ENCODE measurements around the gene DAAM1.
A peak's percentile ranks its signal among the peaks of the same experiment; 100 is the strongest.

Gene DAAM1

DNA sequence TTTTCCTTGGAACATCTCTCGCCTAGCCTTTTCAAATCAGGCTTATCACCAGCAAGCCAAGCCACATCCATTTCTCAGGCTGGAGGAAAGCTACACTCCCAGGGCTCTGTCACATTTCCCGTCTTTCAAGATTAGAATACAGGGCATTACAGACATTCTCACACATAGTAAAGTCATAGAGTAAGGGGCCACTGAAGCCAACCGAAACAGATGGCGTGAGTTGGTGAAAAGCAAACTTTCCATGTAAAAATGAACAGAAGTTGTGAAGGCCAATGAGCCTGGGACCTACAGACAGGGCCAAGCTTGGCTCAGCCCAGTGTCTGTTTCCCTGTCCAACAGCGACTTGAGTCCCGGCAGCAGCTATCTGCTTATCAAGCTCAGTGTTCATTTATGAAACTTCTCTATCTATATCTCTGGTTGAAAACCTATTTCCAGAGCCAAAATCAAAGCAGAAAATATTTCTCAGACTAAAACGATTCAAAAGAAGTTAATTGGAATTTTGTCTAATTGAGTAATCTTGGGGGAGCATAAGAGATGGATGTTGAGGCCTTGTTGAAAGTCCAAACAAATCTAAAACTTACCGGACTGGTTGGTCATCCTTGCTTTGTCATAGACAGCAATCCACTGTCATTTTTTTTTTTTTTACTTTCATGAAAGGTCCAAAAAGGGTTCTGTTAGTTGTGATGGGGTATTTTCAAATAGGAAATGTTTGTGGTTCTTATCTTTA is 105.6 kb downstream of the DAAM1 start:
- no peak for ATAC-seq

- ATAC-seq = no peak
Observed at GRCh38 chr14:59294662-59294992, 106.2 kb downstream of the DAAM1 start.

- no peak for ATAC-seq
Observed at GRCh38 chr14:59295951-59296350, 107.5 kb downstream of the DAAM1 start.

- no peak for ATAC-seq
Observed at GRCh38 chr14:59296508-59296907, 108.0 kb downstream of the DAAM1 start.

GRCh38 chr14:59297071-59297776 is 108.8 kb downstream of the DAAM1 start:
- no peak for ATAC-seq

GRCh38 chr14:59299731-59300130 is 111.3 kb downstream of the DAAM1 start:
- no peak for ATAC-seq

DNA sequence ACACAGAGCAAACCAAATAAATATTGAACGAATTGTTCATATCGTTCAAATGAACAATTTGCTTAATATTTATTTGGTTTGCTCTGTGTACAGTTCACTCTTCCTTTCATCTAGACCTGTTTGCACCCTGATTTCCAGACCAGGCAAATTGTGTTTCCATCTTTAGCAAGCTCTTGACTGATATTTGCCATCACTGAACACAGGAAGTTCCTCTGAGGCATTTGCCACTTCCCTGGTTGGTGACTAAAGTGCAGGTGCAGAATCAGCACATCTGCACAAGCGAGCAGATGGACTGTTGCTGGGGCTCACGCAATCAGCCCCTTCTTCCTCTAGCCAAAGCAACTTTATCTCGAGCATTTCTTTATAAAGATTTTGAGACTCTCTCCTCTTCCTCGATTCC is 112.9 kb downstream of the DAAM1 start:
- ATAC-seq = peak; percentile 69 to 75

DNA sequence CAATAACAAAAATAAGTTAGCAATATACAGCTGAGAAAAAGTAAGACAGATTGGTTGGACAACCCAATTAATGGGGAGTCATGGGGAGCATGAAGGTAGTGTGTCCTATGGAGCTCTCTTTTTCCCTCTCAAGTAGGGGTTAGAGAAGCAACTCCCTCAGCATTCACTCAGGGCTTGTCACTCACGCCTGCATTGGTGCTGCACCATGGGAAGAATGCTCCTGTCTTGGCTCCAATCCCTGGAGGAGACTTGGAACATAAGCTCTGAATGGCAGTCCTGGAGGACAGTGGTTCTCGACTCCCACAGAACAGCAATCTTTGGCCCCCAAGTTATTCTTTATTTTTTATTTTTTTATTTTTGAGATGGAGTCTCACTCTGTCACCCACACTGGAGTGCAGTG is 113.8 kb downstream of the DAAM1 start:
- ATAC-seq = no peak

DNA sequence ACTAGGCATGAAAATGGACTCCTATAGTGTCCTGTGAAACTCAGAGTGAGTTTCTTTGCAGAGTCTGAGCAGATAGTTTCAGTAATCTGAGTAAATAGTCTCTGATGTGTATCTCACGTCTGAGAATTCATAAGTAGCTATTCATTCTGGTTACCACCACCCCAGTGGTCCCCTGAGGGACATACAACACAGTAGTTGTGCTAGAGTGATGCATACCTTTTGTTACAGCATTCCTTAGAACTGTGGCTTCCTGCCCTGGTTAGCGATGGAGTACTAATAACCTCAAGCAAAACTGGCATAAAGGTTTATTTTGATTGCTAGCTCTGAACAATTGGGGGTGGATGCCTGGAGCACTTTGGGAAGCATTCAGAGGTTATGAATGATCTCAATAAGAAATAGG is 114.7 kb downstream of the DAAM1 start:
- ATAC-seq = no peak

DNA sequence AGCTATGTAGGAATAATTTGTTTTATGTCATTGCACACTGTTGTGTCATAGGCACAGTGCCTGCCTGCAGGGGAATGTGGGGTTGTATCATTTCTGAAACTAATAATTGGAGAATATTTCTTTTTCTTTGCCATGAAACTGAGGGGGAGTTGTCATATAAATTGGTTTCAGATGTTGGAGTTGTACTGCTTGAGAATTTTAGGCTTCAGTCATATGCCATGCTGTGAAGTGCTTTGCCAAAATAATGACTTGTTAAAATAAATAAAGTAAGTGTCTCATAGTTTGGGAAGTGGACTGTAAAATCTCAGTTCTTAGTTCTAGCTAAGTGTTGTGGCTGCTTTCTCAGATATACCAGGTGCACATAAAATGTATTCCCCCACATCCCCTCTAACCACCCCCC is 116.8 kb downstream of the DAAM1 start:
- no peak for ATAC-seq

- ATAC-seq = no peak
Observed at GRCh38 chr14:59305836-59306555, 117.5 kb downstream of the DAAM1 start.

GRCh38 chr14:59306775-59307174 is 118.3 kb downstream of the DAAM1 start:
- ATAC-seq = peak in 1 of 2 donors; percentile 49

DNA sequence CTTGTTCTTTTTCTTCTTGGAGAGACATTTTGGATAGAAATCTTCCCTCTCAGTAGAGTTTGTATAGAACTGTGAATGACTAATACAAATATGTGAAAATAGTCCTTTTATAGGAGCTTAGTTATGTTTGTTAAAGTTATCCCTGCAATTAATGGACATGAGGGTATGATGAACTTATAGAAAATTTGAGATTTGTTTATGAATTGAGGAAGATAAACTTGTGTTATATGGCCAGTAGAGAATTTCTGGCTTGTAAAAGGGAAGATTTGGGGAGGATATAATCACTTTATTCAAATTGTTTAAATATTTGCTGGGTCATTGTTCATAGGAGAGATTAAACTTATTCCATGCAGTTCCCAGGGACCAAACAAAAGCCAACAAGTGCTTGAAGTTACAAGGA is 119.6 kb downstream of the DAAM1 start:
- no peak for ATAC-seq

GRCh38 chr14:59308673-59309072 is 120.2 kb downstream of the DAAM1 start:
- ATAC-seq = no peak

DNA sequence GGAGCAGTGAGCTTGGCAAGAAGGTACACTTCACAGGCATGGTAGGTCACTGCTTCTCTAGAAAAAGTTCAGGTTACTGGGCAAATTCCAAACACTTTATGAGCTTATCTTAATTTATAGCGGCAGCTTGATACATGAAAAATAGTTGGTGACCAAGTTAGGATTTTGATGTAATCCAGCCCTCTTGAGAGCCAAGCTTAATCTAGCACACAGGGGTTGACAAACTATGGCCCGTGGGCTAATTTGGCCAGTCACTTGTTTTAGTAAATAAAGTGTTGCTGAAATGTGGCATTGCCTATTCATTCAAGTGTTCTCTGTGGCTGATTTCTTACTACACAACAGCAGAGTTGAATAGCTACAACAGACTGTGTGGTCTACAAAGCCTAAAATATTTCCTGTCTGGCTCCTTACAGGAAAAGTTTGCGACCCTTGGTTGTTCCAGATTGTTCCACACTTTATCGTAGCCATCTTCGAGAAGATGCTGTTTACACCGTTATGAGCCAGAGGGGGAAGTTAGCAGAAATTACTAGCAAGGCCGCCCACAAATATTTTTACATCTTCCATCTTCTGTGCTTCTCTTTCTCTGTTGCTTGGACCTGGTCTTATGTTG is 120.9 kb downstream of the DAAM1 start:
- ATAC-seq = no peak

- no peak for ATAC-seq
Observed at GRCh38 chr14:59310633-59311032, 122.2 kb downstream of the DAAM1 start.

- ATAC-seq = no peak
Observed at GRCh38 chr14:59311723-59312122, 123.3 kb downstream of the DAAM1 start.

- no peak for ATAC-seq
Observed at GRCh38 chr14:59313144-59313651, 124.7 kb downstream of the DAAM1 start.

DNA sequence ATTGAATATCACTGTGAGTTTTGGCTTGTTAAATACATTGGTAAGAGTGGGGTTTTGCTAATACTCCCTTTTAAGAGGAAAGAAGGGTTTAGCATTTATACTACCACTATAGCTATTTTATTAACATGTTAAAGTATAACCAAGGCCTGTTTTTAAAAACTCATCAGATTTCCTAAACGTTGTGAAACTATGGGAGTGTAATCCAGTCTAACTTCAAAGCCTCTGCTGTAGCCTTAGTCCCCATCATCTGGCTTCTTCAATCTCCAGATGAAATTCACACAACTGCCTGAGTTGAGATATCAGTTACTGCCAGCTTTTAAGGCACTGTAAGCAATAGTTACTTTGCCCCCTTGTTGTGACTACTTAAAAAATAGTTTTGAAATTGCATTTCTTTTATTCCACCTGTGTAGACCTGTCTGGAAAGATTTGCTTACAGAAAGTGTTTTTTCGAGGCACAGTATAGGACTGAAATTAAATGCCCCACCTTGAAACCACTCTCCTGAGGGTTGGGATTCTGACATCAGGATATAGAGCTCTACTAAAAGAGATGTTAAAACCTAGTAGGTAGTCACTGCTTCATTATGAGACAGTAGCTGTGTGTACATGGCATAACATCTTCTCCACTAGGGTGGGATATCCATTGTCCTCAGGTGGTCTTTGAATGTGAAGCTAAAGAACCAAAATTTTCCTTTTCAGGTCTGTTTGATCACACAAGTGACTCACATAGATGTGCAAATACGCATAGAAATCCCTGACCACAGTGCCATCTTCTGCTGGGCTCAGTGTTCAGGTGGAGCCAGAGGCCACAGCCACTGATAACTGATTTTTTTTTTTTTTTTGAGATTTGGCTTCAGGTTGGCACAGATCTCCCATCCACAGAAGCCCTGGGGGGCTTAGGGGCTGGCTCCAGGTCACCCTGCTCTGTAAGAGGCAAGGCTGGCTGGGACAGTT is 125.5 kb downstream of the DAAM1 start:
- ATAC-seq = no peak

GRCh38 chr14:59314953-59315599 is 126.6 kb downstream of the DAAM1 start:
- no peak for ATAC-seq

- no peak for ATAC-seq
Observed at GRCh38 chr14:59316151-59316830, 127.8 kb downstream of the DAAM1 start.

All from activated CD4-positive, CD25-positive, alpha-beta regulatory T cell treated with anti-CD3 and anti-CD28 coated beads, Interleukin-2, amount 50 U/mL, for 24 hours (primary cell).